Endodermal cell (in vitro differentiated cells): ENCODE data around the gene PRKCE. TPM values are rescaled to one million over a fixed set of nuclear protein-coding genes. Genes with fewer than 3 reads are reported as not detected.

Experiments used
- DNase-seq: peaks from one replicate; pipeline ENCODE4 v3.0.0-alpha.2; 2017
- H3K27ac ChIP-seq: 2 replicates; pipeline ENCODE4 v1.5.1; 2013; ENCODE audit warnings: mild to moderate bottlenecking, low read depth, low read length, moderate library complexity
- H3K27me3 ChIP-seq: 2 replicates; pipeline ENCODE4 v1.6.1; 2013; ENCODE audit warnings: mild to moderate bottlenecking, low read length, moderate library complexity; ENCODE audit not compliant: insufficient read depth, control insufficient read depth, poor library complexity, severe bottlenecking
- H3K36me3 ChIP-seq: 2 replicates; pipeline ENCODE4 v1.7.0; 2013; ENCODE audit warnings: mild to moderate bottlenecking, low read length, moderate library complexity; ENCODE audit not compliant: control insufficient read depth, insufficient read depth
- H3K4me1 ChIP-seq: one replicate; pipeline ENCODE4 v1.7.0; 2013; ENCODE audit warnings: low read length; ENCODE audit not compliant: control insufficient read depth, insufficient read depth
- H3K4me3 ChIP-seq: 2 replicates; pipeline ENCODE4 v1.5.1; 2013; ENCODE audit warnings: mild to moderate bottlenecking, low read length, moderate library complexity
- H3K9ac ChIP-seq: 2 replicates; pipeline ENCODE4 v1.6.1; 2013; ENCODE audit warnings: mild to moderate bottlenecking, low read length, moderate library complexity; ENCODE audit not compliant: poor library complexity, severe bottlenecking; ENCODE audit errors: extremely low read depth
- H3K9me3 ChIP-seq: 2 replicates; pipeline ENCODE4 v1.6.1; 2013; ENCODE audit warnings: mild to moderate bottlenecking, low read length, moderate library complexity; ENCODE audit not compliant: control insufficient read depth
- H3K27ac Mint-ChIP-seq: 2 replicates; pipeline ENCODE4 v1.8.0; 2020; ENCODE audit warnings: mixed read lengths
- H3K27me3 Mint-ChIP-seq: 2 replicates; pipeline ENCODE4 v1.8.0; 2021; ENCODE audit warnings: mild to moderate bottlenecking, mixed read lengths; ENCODE audit not compliant: insufficient read depth
- H3K36me3 Mint-ChIP-seq: 2 replicates; pipeline ENCODE4 v1.8.0; 2020; ENCODE audit warnings: low read depth, mixed read lengths
- H3K4me1 Mint-ChIP-seq: 2 replicates; pipeline ENCODE4 v1.8.0; 2020; ENCODE audit warnings: mixed read lengths
- H3K4me3 Mint-ChIP-seq: 2 replicates; pipeline ENCODE4 v1.8.0; 2020; ENCODE audit warnings: mild to moderate bottlenecking, moderate library complexity, mixed read lengths
- H3K9me3 Mint-ChIP-seq: 2 replicates; pipeline ENCODE4 v1.8.0; 2020; ENCODE audit warnings: mild to moderate bottlenecking, mixed read lengths
- CTCF ChIP-seq: fragments of 200-600 bp; sonication (generic); conservative IDR thresholded peaks from 2 replicates; pipeline ENCODE4 v1.5.0; 2021; ENCODE audit warnings: antibody characterized with exemption, mild to moderate bottlenecking
- WGBS, 2 experiments: methylation state at CpG; one replicate each; pipeline versions ENCODE4 v1.1.5 to v1.1.7; 2013; ENCODE audit warnings: missing lambda C conversion rate in 2 of 2, mixed read lengths in 1 of 2; ENCODE audit not compliant: insufficient coverage in 1 of 2, insufficient read length in 1 of 2; 5-methylcytosine and 5-hydroxymethylcytosine counted together
- total RNA-seq, 2 donors: library from RNA; stranded (reverse); fragmentation: NEBNext Ultra II Directional in 1 of 2; extraction: Animal tissue kit (Norgen Biotek cat#: 25700) in 1 of 2; gene quantifications; 2 replicates in 1 of 2; 3 replicates in 1 of 2; pipeline ENCODE4 v1.2.1, GENCODE V29; 2021

Gene PRKCE
- total RNA-seq, 2 donors from 2014 or later: 1.4 to 1.7 TPM

GRCh38 chr2:46042711-46043110 is 391.2 kb downstream of the PRKCE start:
- Mint-ChIP-seq H3K27ac (no peak overlapping the region), H3K9me3 (no peaks in the 10 kb centered on the region), H3K27me3 (no peaks in the 10 kb centered on the region), H3K4me1 (peaks cover 42% of the 10 kb centered on the region), H3K36me3 (no peaks in the 10 kb centered on the region), H3K4me3 (no peak overlapping the region)
- TF ChIP-seq CTCF: no peak
- Histone ChIP-seq H3K27me3 (no peaks in the 10 kb centered on the region), H3K36me3 (no peaks in the 10 kb centered on the region), H3K4me1 (peaks cover 24% of the 10 kb centered on the region), H3K9me3 (no peaks in the 10 kb centered on the region), H3K4me3 (no peak overlapping the region), H3K9ac (no peak overlapping the region), H3K27ac (no peak overlapping the region)
- WGBS, 2 experiments: 93 to 100% methylated on average over 1 to 3 of the region's 3 CpGs
- no peak for DNase-seq

GRCh38 chr2:46045888-46046287 is 394.4 kb downstream of the PRKCE start:
- Histone ChIP-seq H3K9me3 (no peaks in the 10 kb centered on the region), H3K27me3 (no peaks in the 10 kb centered on the region), H3K27ac (no peak overlapping the region), H3K36me3 (no peaks in the 10 kb centered on the region), H3K9ac (no peak overlapping the region), H3K4me3 (no peak overlapping the region), H3K4me1 (peaks cover 24% of the 10 kb centered on the region)
- H3K4me3 Mint-ChIP-seq: no peak overlapping the region
- DNase-seq: no peak
- no peaks in the 10 kb centered on the region for H3K36me3 Mint-ChIP-seq
- TF ChIP-seq CTCF: no peak
- H3K27me3 Mint-ChIP-seq: no peaks in the 10 kb centered on the region
- H3K27ac Mint-ChIP-seq: no peak overlapping the region
- H3K9me3 Mint-ChIP-seq: no peaks in the 10 kb centered on the region
- H3K4me1 Mint-ChIP-seq: peaks cover 45% of the 10 kb centered on the region

GRCh38 chr2:46047290-46047689 is 395.8 kb downstream of the PRKCE start:
- Histone ChIP-seq H3K36me3 (no peaks in the 10 kb centered on the region), H3K4me3 (no peak overlapping the region), H3K27ac (no peak overlapping the region), H3K27me3 (no peaks in the 10 kb centered on the region), H3K9me3 (no peaks in the 10 kb centered on the region), H3K4me1 (peaks cover 22% of the 10 kb centered on the region), H3K9ac (no peak overlapping the region)
- no peaks in the 10 kb centered on the region for H3K27me3 Mint-ChIP-seq
- no peak for DNase-seq
- H3K9me3 Mint-ChIP-seq: no peaks in the 10 kb centered on the region
- H3K4me3 Mint-ChIP-seq: no peak overlapping the region
- H3K4me1 Mint-ChIP-seq: peaks cover 48% of the 10 kb centered on the region
- TF ChIP-seq CTCF: no peak
- WGBS, 2 experiments: 83 to 84% methylated on average over 5 of the region's 5 CpGs
- H3K27ac Mint-ChIP-seq: no peak overlapping the region
- H3K36me3 Mint-ChIP-seq: no peaks in the 10 kb centered on the region
